NK-92 (cell line): Measurements from ENCODE around the gene ZNF879.

Source experiments
- DNase-seq: peaks from one replicate; lab custom pipeline; 2025; ENCODE audit not compliant: unreplicated experiment; lab: John Stamatoyannopoulos, UW

The ZNF879 gene

GRCh38 chr5:179023528-179024189 is at the start of gene ZNF879:
Gene ZNF879, plus strand, starts transcription at chr5:179023804. Its CDS starts 1,201 bp downstream, at chr5:179025005.
- peak; percentile 17 for DNase-seq

- DNase-seq = no peak
These were observed 42.2 kb upstream of the ZNF879 start for GRCh38 chr5:178981381-178981780.

- DNase-seq = no peak
These were observed 40.7 kb upstream of the ZNF879 start for GRCh38 chr5:178982941-178983340.

DNA sequence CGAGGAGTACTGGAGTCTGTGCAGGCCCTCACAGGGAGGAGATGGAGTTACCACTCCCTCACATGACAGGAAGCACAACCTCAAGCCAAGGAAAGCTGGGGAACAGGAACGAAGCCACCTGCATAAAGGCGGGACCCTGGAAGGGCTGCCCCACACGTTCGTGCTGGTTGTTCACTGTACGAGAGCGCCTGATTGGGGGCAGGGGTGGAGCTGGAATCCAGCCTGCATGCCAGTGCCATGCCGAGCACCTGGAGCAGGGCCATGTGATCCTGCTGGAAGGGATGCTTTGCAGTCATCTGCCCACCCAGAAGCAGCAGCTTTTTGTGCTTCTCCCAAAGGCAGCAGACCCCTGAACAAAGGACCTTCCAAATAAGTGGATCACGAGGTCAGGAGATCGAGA is 39.9 kb upstream of the ZNF879 start:
- DNase-seq = no peak

DNA sequence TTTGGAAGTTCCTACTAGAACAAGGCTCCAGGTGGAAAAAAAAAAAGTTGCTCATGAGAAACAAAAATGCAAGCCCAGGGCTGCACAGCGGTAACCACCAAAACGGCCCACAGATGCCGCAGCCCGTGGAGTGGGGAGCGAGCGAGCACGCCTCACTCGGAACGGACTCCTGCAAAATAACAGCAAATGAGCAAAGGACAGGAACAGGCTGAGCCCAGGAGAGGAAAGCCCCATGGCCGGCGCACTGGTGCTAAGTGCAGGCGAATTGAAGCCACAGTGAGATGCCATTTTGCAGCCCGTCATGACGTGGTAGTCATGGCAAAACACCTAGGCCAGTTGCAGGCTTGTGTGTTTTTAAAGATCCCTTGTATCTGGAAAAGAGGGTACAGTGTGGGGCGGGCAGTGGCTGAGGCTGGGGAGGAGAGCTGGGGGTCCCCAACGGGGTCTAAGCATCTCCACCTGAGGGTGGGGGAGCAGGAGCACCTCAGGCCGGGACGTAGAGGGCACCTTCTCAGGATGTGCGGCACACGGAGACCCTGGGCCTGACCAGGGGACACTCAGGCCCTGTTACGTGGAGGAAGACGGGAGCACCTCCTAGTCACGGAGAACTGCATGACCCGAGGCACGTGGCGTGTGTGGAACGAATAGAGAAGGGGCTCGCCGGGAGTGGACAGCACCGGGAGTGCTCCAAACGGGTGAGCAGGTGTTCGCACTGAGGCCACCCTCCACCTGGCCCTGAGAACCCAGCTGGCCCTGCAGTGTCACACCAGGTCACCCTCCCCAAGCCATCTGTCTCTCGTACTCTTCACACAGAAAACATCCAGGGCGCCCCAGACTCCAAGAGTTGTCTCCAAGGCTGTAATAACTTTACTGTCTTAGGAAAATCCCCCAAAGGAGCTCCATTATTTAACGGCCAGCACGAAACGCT is 39.2 kb upstream of the ZNF879 start:
- DNase-seq = no peak

GRCh38 chr5:178986326-178986960 is 37.2 kb upstream of the ZNF879 start:
- no peak for DNase-seq

DNA sequence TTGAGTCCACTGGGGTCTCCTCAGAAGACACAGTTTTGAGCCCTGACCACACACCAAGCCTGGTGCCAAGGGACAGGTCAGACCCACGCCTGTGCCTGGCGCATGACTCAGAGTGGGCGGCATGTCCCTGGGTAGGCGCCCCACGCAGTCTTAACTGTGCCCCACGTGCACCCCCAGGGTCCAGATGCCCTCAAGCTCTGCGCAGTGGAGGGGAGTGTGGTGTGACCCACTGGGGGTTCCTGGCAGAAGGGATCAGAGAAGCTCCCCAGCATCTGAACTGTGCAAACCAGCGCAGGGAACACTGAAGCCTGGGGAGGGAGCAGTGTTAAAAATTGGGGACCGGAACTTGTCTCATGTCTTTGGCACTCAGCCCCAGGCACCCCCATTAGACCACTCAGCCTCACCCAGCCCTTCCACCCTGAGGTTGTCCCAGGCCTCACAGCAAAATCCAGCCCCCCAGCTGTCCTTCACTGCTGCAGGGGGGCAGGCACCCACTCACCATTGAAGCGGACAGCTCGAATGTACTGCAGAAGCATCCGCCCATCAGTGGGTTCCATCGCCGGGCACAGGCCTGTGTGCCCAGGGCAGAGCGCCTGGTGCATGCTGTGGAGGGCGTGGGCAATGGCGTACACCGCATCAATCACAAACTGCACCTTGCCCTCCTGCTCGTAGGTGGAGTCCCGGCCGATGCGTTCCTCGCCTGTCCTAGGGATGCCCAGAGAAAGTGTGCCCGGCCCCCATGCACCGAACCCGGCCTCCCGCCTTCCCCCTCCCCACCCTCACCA is 35.0 kb upstream of the ZNF879 start:
- DNase-seq = no peak

GRCh38 chr5:178989311-178989710 is 34.3 kb upstream of the ZNF879 start:
- DNase-seq = no peak

GRCh38 chr5:178990491-178990890 is 33.1 kb upstream of the ZNF879 start:
- DNase-seq = no peak

DNA sequence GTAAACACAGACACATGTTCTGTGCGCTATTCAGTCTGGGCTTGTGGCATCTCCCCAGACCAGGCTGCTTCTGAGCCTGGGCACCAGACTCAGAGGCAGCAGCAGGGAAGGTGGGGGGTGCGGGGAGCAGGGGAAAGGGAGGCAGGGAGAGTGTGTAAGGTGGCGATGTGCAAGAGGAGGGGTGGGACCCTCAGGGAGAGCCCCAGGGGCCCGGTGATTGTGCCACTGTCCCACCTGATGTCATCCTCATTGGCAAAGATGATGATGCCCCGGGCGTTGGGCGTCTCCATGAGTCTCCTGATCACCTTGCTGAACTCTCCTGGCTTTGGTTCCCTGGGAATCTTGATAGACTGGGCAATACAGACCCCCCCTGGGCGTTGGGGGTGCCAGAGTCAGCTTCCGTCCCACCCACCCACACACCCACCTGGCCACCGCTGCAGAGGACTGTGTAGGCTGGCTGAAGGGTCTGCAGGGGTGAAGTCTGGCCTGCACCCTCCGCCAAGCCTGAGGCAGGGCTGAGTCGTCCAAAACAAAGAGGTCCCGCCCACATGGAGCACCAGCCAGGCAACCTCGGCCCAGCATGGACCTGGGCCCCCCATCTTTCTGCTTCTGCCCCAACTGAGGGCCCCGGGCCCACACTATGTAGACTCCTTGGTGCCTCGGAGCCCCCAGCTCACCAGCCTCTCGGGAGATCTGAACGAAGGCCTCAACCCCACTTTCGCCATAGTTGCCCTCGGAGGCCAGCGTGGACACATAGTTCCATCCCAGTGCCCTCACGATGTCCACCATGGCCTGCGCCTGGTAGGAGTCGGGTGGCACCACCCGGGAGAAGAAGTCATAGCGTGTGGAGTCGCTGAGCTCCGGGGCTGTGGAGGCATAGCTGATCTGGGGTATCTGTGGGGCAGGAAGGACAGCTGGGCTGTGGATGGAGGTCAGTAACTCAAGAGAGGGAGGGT is 32.1 kb upstream of the ZNF879 start:
- DNase-seq = no peak

GRCh38 chr5:178992291-178992895 is 31.2 kb upstream of the ZNF879 start:
- no peak for DNase-seq

GRCh38 chr5:178993236-178993765 is 30.3 kb upstream of the ZNF879 start:
- no peak for DNase-seq

GRCh38 chr5:178993955-178994579 is 29.5 kb upstream of the ZNF879 start:
- no peak for DNase-seq

DNA sequence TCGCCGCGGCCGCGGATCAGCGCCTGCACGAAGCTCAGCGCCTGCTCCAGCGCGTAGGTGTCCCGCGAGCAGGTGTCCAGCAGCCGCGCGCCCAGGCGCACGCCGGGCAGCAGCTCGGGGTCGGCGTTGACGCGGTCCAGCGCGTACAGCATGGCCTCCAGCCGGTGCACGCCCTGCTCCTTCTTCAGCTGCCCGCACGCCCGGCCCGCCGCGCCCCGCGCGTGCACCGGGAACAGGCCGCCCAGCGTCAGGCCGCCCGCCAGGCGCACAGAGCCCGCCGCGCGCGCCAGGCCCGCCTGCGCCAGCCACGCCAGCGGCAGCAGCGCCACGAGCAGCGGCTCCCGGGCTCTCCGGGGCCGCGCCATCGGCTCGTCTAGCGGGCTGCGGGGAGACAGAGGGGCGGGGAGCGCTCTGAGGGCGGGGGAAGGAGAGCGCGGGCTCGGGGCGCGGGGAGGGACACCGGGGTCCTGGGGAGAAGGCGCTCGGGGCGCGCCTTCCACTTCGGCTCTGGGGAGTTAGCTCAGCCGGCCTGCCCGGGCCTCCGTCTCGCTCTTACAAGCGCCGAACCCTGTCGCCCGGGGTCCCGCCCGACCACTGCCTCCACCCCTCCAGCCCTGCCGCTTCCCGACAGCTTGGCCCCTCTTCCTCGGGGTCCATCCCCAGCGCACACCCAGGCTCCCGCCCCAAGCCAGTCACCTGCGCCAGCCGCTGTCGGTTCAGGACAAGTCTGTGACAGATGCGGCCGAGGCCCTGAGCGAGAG is 28.8 kb upstream of the ZNF879 start, which contains the start of gene GRM6:
GRM6 (minus strand) TSS at position 741 of the 761 bp plus-strand sequence; CDS start at position 365, 376 bp downstream.
- DNase-seq = no peak

- no peak for DNase-seq
These were observed 28.3 kb upstream of the ZNF879 start for GRCh38 chr5:178995341-178995690.

GRCh38 chr5:178996156-178996555 is 27.4 kb upstream of the ZNF879 start:
- no peak for DNase-seq

- DNase-seq = no peak
These were observed 26.4 kb upstream of the ZNF879 start for GRCh38 chr5:178997191-178997590.

- DNase-seq = no peak
These were observed 25.2 kb upstream of the ZNF879 start for GRCh38 chr5:178998441-178998840.
